IPS DF 6.9 (cell line): ENCODE data around the gene PDYN.

ENCODE experiments used
- DNase-seq: peaks from one replicate; pipeline ENCODE4 v3.0.0-alpha.2; 2013; ENCODE audit warnings: low read depth, low spot score
- H3K27ac ChIP-seq: one replicate; pipeline ENCODE4 v1.5.1; 2013; ENCODE audit warnings: low read length, control low read depth
- H3K27me3 ChIP-seq: 2 replicates; pipeline ENCODE4 v1.6.1; 2013; ENCODE audit warnings: mild to moderate bottlenecking, low read length; ENCODE audit not compliant: control insufficient read depth, insufficient read depth
- H3K36me3 ChIP-seq: 2 replicates; pipeline ENCODE4 v1.6.1; 2013; ENCODE audit warnings: low read length; ENCODE audit not compliant: control insufficient read depth, insufficient read depth
- H3K4me1 ChIP-seq: 2 replicates; pipeline ENCODE4 v1.6.1; 2013; ENCODE audit warnings: low read length; ENCODE audit not compliant: control insufficient read depth, insufficient read depth
- H3K4me3 ChIP-seq: 2 replicates; pipeline ENCODE4 v1.5.1; 2013; ENCODE audit warnings: mild to moderate bottlenecking, low read length
- H3K9me3 ChIP-seq: 2 replicates; pipeline ENCODE4 v1.6.1; 2013; ENCODE audit warnings: low read length, inconsistent platforms; ENCODE audit not compliant: control insufficient read depth, insufficient read depth
- WGBS: extraction: QIAGEN DNeasy Blood & Tissue Kit; methylation state at CpG from one replicate; pipeline ENCODE4 v1.1.7; 2013; ENCODE audit warnings: mixed read lengths, missing lambda C conversion rate; ENCODE audit not compliant: insufficient read length, insufficient coverage; 5-methylcytosine and 5-hydroxymethylcytosine counted together

Gene PDYN

GRCh38 chr20:1935696-1936366, 58.0 kb downstream of the PDYN start:
- Histone ChIP-seq H3K4me3 (no peak overlapping the region), H3K27ac (no peak overlapping the region), H3K36me3 (no peaks in the 10 kb centered on the region), H3K27me3 (no peaks in the 10 kb centered on the region), H3K4me1 (no peaks in the 10 kb centered on the region; the same call in 1 of the 2 replicates), H3K9me3 (no peaks in the 10 kb centered on the region)
- DNase-seq, result no peak
- WGBS, result no CpG with 5 or more reads among the region's 15 CpGs

GRCh38 chr20:1934721-1935573, 58.9 kb downstream of the PDYN start:
- no peak for DNase-seq
- no peak overlapping the region for H3K27ac ChIP-seq

DNA sequence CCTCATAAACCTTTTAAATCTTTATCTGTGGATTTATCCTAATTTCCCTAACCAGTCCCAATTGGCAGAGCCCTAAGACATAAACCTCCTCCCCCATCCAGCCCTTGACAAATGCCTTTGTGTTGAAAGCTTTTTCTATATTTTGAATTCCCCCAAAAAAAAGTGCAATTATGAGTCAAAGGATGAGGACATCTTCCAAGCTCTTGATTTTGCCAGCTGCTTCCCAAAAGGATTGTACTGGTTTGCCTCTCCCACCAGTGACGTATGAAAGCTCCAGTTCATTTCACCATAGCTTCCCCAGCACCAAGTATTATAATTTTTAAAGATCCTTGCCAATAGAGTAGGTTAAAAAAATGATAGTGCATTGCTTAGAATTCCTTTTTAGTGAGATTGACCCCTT, 59.7 kb downstream of the PDYN start:
- WGBS, result no CpG with 5 or more reads among the region's 1 CpG
- Histone ChIP-seq H3K36me3 (no peaks in the 10 kb centered on the region), H3K4me3 (no peak overlapping the region), H3K4me1 (no peaks in the 10 kb centered on the region; the same call in 1 of the 2 replicates), H3K27ac (no peak overlapping the region), H3K9me3 (no peaks in the 10 kb centered on the region), H3K27me3 (no peaks in the 10 kb centered on the region)
- no peak for DNase-seq

More at GRCh38 chr20:1934721-1935573, 58.9 kb downstream of the PDYN start:
- H3K4me3 ChIP-seq, result no peak overlapping the region
- no peaks in the 10 kb centered on the region for H3K9me3 ChIP-seq
- WGBS, result no CpG with 5 or more reads among the region's 19 CpGs
- no peaks in the 10 kb centered on the region; the same call in 1 of the 2 replicates for H3K4me1 ChIP-seq
- no peaks in the 10 kb centered on the region for H3K36me3 ChIP-seq
- no peaks in the 10 kb centered on the region for H3K27me3 ChIP-seq

GRCh38 chr20:1933465-1933870, 60.4 kb downstream of the PDYN start:
- H3K36me3 ChIP-seq, result no peaks in the 10 kb centered on the region
- H3K27ac ChIP-seq, result no peak overlapping the region
- H3K9me3 ChIP-seq, result no peaks in the 10 kb centered on the region
- H3K4me3 ChIP-seq, result no peak overlapping the region
- no peaks in the 10 kb centered on the region for H3K27me3 ChIP-seq
- no peak for DNase-seq
- WGBS, result no CpG with 5 or more reads among the region's 9 CpGs
- no peaks in the 10 kb centered on the region; the same call in 1 of the 2 replicates for H3K4me1 ChIP-seq

DNA sequence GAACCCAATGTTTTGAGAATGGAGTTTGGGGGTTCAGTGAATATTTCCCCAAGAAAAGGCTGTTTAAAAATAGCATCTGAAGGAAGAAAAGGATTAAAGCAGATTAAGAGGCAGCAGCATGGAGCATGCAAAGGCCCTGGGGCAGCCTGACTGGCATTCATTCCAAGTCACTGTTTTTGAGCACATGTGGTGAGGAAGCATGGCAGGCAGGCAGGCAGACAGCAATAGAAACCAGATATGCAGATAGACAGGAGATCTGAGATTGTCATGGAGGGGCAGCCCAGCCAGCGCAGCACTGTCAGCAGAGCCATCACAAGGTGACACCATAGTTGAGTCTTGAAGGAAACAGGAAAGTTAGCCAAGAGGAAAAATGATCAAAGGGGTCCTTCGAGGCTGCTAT, 60.9 kb downstream of the PDYN start:
- no CpG with 5 or more reads among the region's 2 CpGs for WGBS
- Histone ChIP-seq H3K27ac (no peak overlapping the region), H3K9me3 (no peaks in the 10 kb centered on the region), H3K4me1 (no peaks in the 10 kb centered on the region; the same call in 1 of the 2 replicates), H3K27me3 (no peaks in the 10 kb centered on the region), H3K4me3 (no peak overlapping the region), H3K36me3 (no peaks in the 10 kb centered on the region)
- DNase-seq, result no peak

- Histone ChIP-seq H3K4me1 (no peaks in the 10 kb centered on the region), H3K4me3 (no peak overlapping the region), H3K27me3 (no peaks in the 10 kb centered on the region), H3K9me3 (no peaks in the 10 kb centered on the region), H3K27ac (no peak overlapping the region), H3K36me3 (no peaks in the 10 kb centered on the region)
- no CpG with 5 or more reads among the region's 5 CpGs for WGBS
- DNase-seq, result no peak
Measured at GRCh38 chr20:1931830-1932229, 62.0 kb downstream of the PDYN start.

DNA sequence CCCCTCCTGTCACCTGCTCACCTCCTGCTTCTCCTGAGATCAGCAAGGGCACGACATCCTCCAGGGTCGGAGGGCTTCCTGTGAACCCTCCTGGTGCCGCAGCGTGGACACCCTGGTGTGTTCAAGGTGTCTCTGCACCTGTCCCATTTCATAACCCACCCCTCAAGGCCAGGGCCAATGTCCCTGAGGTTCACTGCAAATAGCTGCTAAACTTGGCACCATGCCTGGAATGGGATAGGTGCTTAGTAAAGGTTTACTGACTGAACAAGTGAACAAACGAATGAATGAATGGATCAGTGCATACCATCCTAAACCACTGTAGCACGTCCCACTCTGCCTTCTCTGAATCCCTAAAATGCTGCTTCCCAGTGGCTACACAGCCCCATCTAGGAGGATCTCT, 63.7 kb downstream of the PDYN start:
- DNase-seq, result no peak
- no peaks in the 10 kb centered on the region for H3K36me3 ChIP-seq
- H3K4me1 ChIP-seq, result no peaks in the 10 kb centered on the region
- no peaks in the 10 kb centered on the region for H3K9me3 ChIP-seq
- no peak overlapping the region for H3K4me3 ChIP-seq
- no peak overlapping the region for H3K27ac ChIP-seq
- WGBS, result no CpG with 5 or more reads among the region's 6 CpGs
- no peaks in the 10 kb centered on the region for H3K27me3 ChIP-seq

GRCh38 chr20:1929460-1929859, 64.4 kb downstream of the PDYN start:
- no peak overlapping the region for H3K4me3 ChIP-seq

GRCh38 chr20:1928782-1929181, 65.1 kb downstream of the PDYN start:
- no peak for DNase-seq
- Histone ChIP-seq H3K27ac (no peak overlapping the region), H3K4me3 (no peak overlapping the region), H3K9me3 (no peaks in the 10 kb centered on the region), H3K4me1 (no peaks in the 10 kb centered on the region), H3K27me3 (no peaks in the 10 kb centered on the region), H3K36me3 (no peaks in the 10 kb centered on the region)
- no CpG with 5 or more reads among the region's 7 CpGs for WGBS

More at GRCh38 chr20:1929460-1929859, 64.4 kb downstream of the PDYN start:
- Histone ChIP-seq H3K9me3 (no peaks in the 10 kb centered on the region), H3K27me3 (no peaks in the 10 kb centered on the region), H3K4me1 (no peaks in the 10 kb centered on the region), H3K36me3 (no peaks in the 10 kb centered on the region), H3K27ac (no peak overlapping the region)
- no CpG with 5 or more reads among the region's 3 CpGs for WGBS
- no peak for DNase-seq
